Activated CD4-positive, alpha-beta T cell treated with anti-CD3 and anti-CD28 coated beads for 4 hours (primary cell): ENCODE measurements around the gene LDHAL6A.
A peak's percentile ranks its signal among the peaks of the same experiment; 100 is the strongest.

Source experiments
- DNase-seq, 2 donors: peaks; one replicate each; pipeline ENCODE4 v3.0.0-alpha.2; 2020

The LDHAL6A gene

GRCh38 chr11:18490736-18491485 is 35.3 kb downstream of the LDHAL6A start:
- DNase-seq, result no peak

GRCh38 chr11:18491924-18492323 is 36.3 kb downstream of the LDHAL6A start:
- no peak for DNase-seq

DNA sequence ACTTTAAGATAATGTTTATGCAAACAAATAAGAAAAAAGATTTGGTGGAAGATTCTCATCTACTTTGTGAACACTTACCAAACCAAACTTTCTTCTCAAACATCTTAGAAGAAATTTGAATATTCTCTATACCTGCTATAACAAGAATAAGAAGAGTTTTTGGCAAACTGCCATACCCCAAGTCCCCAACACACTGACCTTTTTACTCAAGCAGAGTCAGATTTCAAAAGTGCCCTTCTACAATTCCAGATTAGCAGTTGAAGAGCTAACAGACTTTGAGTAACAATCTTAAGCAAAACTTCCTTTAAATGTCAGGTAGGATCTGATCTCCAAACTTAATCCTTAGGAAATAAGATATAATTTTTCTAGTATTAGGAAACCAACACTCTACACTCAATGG is 37.2 kb downstream of the LDHAL6A start:
- DNase-seq, result no peak

DNA sequence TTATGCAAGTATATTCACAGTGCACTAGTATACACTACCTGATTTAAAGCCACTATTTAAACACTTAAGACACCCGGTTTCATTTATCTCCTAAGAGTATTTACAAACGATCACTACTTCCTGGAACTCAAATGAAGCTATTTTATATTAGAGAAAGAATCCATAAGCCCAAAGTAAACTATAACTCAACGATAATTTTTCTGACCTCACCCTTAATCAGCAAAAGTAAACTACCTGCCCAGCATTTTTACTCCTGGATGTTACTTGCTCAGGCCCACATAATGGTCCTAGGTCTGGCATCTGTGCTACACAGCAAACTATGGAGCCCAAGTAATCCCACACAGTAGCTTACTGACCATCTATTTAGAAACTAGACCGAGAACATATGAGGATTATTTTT is 37.7 kb downstream of the LDHAL6A start:
- no peak for DNase-seq

DNA sequence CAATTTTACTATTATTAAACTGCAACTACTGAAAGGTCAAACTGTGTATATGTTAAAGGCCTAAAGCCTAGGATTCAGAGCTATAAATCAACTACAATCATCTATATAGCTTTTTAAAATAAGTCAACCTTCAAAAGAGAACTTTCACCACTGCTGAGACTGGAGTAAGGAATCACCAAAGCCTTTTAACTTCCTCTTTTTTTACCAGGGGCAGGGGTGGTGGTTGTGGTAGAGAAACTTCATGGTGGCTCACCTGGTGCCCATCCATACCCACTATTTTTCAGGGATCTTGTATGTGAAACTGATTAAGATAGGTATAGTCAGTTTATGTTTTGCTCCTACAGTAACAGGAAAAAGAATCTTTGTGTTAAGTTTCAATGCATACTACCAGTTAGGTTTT is 39.6 kb downstream of the LDHAL6A start:
- no peak for DNase-seq

DNA sequence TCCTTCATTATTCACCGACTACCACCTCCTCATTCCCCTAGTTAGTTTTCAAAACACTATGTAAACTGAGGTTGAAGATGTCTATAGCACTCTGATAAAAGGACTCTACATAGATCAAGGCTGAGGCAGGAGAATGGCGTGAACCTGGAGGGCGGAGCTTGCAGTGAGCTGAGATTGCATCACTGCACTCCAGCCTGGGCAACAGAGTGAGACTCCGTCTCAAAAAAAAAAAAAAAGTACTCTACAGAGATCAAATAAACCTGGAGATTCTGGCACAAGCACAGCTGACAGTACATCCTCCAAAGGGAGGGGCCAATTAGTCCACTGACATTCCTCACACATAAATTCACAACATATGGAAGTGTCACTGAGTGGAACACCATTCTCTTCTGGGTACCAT is 40.0 kb downstream of the LDHAL6A start:
- DNase-seq, result no peak

GRCh38 chr11:18498039-18498438 is 42.4 kb downstream of the LDHAL6A start:
- DNase-seq, result no peak

DNA sequence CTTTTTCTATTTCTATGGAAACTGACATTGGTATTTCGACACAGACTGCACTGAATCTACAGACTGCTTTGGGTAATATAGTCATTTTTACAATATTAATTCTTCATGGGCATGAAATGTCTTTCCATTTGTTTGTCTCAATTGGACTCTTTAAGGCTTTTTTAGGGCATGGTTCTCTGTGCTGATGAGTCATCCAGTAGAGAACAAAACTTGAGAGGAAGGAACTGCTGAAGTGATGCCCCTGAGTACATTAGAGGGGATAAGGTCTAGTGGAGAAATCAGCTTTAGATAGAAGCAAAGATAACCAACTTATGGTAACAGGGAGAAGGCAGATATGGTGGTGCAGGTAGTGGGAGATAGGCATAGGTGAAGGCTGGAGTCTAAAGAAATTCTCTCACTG is 46.0 kb downstream of the LDHAL6A start:
- no peak for DNase-seq

GRCh38 chr11:18502352-18502751 is 46.7 kb downstream of the LDHAL6A start:
- no peak for DNase-seq

DNA sequence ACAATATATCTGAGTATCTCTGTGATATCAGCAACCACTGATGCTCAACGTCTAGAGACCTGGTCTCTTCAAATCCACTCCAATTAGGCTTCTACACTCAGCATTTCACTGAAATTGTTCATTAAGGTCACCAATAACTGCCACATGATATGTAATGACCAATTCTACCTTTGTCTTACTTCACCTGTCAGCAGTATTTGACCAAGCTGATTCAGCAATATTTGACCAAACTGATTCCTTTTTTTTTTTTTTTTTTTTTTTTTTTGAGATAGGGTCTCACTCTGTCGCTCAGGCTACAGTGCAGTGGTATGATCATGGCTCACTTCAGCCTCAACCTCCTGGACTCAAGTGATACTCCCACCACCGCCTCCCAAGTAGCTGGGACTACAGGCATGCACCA is 65.5 kb downstream of the LDHAL6A start:
- no peak for DNase-seq

DNA sequence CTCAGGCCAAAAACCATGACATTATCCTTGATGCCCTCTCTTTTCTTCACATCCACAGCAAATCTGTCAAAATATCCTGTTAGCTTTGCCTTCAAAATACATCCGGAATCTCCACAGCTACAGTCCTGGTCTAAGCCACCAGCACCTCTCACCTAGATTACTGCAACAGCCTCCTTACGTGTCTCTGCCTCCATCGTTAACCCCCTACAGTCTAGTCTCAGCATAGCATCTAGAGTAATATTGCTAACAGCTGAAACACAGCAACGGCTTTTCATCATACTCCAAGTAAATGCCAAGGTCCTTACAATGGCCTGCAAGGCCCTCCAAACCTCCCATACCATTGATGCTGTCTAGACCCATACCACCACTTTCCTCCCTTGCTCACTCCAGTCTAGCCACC is 66.7 kb downstream of the LDHAL6A start:
- no peak for DNase-seq

GRCh38 chr11:18523084-18523483 is 67.4 kb downstream of the LDHAL6A start:
- no peak for DNase-seq

DNA sequence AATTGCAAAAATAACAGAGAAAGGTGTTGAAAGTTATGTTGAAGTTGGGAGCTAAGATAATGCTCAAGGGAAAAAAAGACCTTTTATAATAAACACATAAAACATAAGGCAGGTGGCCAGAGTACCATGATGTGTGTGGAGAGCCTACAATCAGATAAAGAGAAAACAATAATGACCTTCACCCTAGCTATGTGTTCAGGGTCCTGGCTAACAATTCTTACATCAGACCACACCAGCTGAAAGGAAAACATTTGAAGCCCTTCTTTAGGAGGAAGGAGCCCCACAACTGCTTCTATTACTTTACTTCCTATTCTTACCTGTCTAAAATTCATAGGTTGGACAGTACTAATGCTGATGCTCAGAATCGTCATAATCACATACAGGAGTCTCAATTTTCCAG is 68.6 kb downstream of the LDHAL6A start:
- no peak for DNase-seq

- DNase-seq, result no peak
Measured at GRCh38 chr11:18526130-18526520, 70.5 kb downstream of the LDHAL6A start.

DNA sequence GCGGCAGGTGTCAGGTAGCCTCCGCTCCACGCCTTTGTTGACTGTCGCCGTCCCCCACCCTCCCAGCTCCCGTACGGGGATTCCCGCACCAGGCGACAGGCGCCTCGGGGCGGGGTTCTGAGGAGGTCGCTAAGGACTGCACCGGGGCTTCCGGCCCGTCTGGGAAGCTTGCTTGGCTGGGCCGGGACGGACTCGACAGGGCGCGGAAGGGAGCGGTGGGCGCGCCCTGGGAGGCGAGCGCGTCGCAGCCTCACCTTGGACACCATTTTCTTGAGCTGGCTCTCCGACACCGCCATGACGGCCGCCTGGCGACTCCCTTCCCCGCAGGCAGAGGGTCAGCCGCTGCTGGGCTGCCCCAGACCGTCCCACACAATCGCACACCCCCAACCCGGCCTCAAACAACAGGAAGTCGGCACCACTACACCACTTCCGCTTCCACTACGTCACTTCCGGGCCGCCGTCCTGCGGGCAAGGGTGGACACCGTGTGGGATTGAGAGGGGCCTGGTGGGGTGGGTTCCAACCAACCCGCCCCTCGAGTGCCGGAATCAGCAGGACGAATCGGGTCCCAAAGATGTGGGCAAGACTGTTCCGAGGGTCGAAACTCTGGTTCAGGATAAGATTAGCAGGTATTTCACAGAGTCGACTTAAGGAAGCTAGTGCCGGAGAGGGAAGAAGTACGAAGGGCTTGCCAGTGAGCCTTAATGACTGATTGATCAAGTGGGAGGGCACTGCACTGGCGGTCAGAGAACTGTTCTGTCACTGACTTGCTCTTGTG is 71.1 kb downstream of the LDHAL6A start, which contains the start of gene TSG101:
Gene TSG101 (minus strand): TSS at position 422 of the 776 bp plus-strand sequence. CDS start 126 bp downstream, at position 296.
- peak; percentile 90 to 92 for DNase-seq

DNA sequence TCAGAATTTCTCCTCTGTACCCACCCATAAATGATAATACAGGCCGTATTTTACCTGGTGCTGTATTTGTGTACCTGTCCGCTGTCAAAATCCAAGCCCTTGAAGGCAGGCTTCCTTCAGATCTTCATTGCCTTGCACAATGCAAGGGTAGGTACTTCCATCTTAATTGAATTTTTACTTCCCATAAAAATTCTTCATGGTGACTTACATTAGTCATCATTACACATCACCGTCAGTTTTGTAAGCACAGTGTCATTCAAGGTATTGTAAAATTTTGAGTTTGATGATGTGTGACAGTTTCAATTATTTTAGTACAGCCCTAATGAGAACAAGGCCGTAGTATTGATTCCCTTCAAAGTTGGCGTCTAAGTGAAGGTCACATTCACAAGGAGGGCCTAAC is 71.9 kb downstream of the LDHAL6A start:
- DNase-seq, result no peak
